ENCODE results near the gene ADGB. TPM values are rescaled to one million over a fixed set of nuclear protein-coding genes. Genes with fewer than 3 reads are reported as not detected.
"Not testable (repeated sequence)": the region's sequence is repeated elsewhere in the genome, so short reads cannot be mapped to it uniquely, and the experiment has no call there.

Gene ADGB
- total RNA-seq, 1 experiment from 2014 or later, result 0.43 TPM

DNA sequence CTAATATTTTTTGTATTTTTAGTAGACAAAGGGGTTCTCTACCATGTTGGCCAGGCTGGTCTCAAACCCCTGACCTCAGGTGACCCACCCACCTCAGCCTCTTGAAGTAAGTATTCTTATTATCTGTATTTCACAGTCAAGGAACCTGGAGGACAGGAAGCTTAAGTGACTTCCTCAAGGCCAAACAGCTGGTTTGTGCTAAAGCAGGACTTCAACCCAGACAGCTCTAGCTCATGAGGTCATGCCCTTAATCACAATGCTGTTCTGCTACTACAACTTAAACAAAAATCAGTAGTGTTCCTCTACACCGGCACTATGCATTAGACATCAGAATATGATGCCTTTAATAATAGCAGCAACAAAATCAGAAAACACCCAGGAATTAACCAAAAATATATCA lies 168.9 kb downstream of the ADGB start:
- Histone ChIP-seq H3K4me3 (no peak overlapping the region), H3K36me3 (no peaks in the 10 kb centered on the region), H3K27me3 (no peaks in the 10 kb centered on the region), H3K27ac (no peak overlapping the region), H3K9me3 (replicated peaks) (no peaks in the 10 kb centered on the region), H3K4me1 (peaks cover 4% of the 10 kb centered on the region; the same call in 1 of the 2 replicates)
- DNase-seq, result peak; percentile 6 to 31

DNA sequence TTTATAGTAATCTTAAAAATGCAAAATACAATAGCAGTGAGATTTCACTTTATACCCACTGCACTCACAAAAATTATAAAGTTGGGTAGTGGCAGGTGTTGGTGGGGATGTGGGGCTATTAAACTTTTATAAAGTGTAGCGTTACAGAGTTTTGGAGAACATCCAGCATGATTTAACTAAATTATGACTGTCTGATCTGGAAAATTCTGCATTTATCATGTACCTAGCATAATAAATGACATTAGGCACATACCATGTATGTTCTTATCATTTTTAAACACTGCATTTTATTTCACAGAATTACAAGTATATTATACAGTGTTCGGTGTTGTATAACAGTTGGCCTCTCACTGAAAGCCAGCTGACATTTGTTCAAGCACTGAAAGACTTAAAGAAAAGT lies 169.9 kb downstream of the ADGB start:
- peaks cover 4% of the 10 kb centered on the region; the same call in 1 of the 2 replicates for H3K4me1 ChIP-seq
- H3K27me3 ChIP-seq, result no peaks in the 10 kb centered on the region
- 0 out of 2 replicates have a peak, but pooled peaks cover 2% of the 10 kb centered on the region for H3K9me3 ChIP-seq (replicated peaks)
- no peak overlapping the region for H3K27ac ChIP-seq
- peak in 1 of 2 experiments; percentile 13 for DNase-seq
- H3K36me3 ChIP-seq, result no peaks in the 10 kb centered on the region
- no peak overlapping the region for H3K4me3 ChIP-seq

DNA sequence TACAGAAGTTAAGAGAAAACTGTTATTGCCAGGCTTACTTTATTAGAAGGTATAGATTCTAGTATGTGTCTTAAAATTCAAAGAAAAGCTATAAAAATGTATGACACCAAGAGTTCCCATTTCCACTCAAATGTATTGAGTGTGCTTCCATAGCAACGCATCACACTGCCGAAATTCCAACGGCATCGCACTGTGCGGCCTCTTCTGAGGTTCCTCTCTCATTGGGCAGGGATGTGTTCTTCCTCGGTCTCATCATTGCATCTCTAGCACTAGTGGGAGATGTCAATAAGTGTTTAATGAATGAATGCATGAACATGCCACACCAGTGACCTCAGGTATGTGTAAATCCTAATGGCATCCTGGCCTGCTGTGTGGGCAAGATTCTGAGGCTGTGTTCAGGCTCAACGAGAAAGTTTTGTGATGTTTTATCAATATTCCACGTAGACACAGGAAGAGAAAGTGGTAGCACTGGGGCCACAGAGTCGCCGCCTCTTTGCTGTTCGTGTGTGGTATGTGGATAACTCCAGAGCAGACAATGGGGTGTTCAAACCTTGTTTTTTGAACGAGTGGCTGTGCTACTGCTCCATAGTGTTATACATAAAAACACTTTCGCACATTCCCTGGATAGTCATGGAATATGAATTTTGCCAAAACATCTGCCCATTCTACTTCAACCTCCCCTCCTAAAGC lies 171.6 kb downstream of the ADGB start:
- Histone ChIP-seq H3K4me3 (no peak overlapping the region), H3K27ac (no peak overlapping the region), H3K36me3 (no peaks in the 10 kb centered on the region), H3K27me3 (no peaks in the 10 kb centered on the region), H3K4me1 (peaks cover 4% of the 10 kb centered on the region; the same call in 1 of the 2 replicates), H3K9me3 (replicated peaks) (0 out of 2 replicates have a peak, but pooled peaks cover 3% of the 10 kb centered on the region)
- DNase-seq, result no peak

DNA sequence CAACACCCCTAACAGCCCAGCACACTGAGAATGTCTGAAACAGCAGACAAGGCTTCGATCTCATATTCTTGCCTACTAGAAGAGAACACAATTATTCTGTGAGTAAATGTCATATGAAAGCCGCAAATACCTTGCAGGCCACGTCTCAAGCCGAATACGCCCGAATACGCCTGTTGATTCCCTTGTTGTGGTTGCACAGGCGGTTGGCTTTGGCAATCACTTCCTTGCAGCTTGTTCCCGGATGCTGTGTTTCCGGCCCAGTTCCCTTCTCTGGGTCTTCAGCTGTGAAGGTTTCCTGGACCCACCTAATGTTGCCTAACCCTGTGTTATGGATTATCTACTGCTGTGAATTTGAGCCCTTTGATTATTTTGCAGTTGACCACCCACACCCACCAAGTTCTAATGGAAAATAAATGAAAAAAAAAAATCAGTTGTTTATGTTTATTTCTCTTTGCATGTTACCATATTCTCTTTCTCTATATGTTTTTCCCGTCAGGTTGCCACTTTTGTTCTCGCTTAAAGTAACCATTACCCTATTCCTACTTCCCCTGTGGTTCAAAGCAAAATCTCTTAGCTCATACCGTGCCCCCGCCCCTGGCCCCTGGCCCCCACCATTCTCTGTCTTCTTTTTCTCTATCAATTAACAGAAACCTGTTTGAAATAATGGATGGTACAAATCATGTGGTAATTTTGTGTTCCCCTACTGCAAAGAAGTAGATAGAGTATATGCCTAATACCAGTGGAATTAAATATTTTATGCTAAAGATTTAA lies 172.4 kb downstream of the ADGB start:
- H3K36me3 ChIP-seq, result no peaks in the 10 kb centered on the region

DNA sequence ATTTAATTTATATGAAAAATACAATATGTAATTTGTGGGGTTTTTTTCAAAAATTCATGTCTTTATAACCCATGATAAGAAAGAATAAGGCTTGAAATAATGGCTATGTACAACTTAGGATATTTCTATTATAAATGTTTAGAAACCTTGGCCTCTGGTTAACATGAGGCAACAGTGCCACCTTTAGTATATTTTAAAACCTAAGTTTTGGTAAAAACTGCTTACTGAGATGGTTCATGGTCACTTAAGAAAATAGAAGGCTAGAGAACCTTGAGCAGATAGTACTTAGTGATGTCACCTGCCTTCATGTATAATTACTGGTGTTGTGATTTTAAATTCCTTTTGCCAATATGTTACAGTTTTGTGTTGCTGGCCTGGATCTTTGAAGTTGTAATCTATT lies 176.4 kb downstream of the ADGB start:
- no peaks in the 10 kb centered on the region for H3K4me1 ChIP-seq
- H3K27ac ChIP-seq, result no peak overlapping the region
- H3K36me3 ChIP-seq, result no peaks in the 10 kb centered on the region
- 0 out of 2 replicates have a peak, but pooled peaks cover 3% of the 10 kb centered on the region for H3K9me3 ChIP-seq (replicated peaks)
- H3K4me3 ChIP-seq, result no peak overlapping the region
- no peaks in the 10 kb centered on the region for H3K27me3 ChIP-seq
- DNase-seq, result peak in 1 of 2 experiments; percentile 7

More for the DNA sequence above, 172.4 kb downstream of the ADGB start:
- no peak for DNase-seq
- Histone ChIP-seq H3K27ac (no peak overlapping the region), H3K27me3 (no peaks in the 10 kb centered on the region), H3K9me3 (replicated peaks) (0 out of 2 replicates have a peak, but pooled peaks cover 3% of the 10 kb centered on the region), H3K4me3 (no peak overlapping the region), H3K4me1 (peaks cover 4% of the 10 kb centered on the region; the same call in 1 of the 2 replicates)

DNA sequence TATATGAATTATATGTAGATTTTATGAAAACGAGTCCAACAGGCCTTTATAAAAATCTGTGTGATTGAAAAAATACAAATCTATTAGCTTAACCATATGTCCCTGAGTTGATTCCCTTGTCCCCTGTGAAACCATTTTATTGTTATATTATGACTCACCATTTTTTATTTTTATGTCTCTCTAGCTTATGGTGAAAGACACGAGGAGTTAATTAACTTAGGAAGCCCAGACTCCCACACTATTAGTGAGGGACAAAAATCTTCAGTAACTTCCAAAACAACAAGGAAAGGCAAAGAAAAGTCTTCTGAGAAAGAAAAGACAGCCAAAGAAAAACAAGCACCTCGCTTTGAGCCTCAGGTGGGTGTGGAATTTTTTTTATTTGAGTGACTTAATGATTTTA lies 183.1 kb downstream of the ADGB start:
- Histone ChIP-seq H3K9me3 (replicated peaks) (no peaks in the 10 kb centered on the region), H3K27me3 (no peaks in the 10 kb centered on the region), H3K27ac (no peak overlapping the region), H3K36me3 (no peaks in the 10 kb centered on the region), H3K4me3 (no peak overlapping the region), H3K4me1 (no peaks in the 10 kb centered on the region; the same call in 1 of the 2 replicates)
- no peak for DNase-seq

DNA sequence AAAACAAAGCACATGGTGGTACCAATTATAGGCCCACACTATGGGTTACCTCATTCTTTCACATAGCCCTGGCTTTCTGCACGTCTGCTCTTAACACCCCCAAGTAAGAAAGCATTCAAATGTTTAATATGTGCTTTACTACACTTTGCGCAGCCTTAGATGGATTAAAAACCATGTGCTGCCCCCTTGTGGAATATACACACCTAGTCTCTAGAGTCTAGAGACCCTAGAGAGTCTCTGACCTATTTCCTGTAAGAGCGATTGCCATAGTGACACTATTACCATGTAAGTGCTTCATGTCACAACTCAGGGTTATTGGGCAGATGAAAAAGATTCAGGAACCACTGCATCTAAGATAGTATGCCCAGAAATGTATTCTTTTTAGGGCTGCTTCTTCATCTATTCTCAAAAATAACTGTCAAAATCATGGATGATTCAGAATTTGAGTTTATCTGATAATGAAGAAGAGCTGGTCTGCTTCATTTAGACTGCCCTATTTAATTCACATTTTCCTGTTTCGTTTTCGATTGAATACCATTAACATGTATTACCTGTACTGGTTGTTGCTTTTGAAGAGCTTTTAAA lies 186.3 kb downstream of the ADGB start:
- no peak overlapping the region for H3K27ac ChIP-seq
- no peaks in the 10 kb centered on the region for H3K27me3 ChIP-seq
- H3K4me3 ChIP-seq, result no peak overlapping the region
- no peaks in the 10 kb centered on the region for H3K9me3 ChIP-seq (replicated peaks)
- DNase-seq, result peak; percentile 51 to 79
- H3K36me3 ChIP-seq, result no peaks in the 10 kb centered on the region
- no peaks in the 10 kb centered on the region; the same call in 1 of the 2 replicates for H3K4me1 ChIP-seq

DNA sequence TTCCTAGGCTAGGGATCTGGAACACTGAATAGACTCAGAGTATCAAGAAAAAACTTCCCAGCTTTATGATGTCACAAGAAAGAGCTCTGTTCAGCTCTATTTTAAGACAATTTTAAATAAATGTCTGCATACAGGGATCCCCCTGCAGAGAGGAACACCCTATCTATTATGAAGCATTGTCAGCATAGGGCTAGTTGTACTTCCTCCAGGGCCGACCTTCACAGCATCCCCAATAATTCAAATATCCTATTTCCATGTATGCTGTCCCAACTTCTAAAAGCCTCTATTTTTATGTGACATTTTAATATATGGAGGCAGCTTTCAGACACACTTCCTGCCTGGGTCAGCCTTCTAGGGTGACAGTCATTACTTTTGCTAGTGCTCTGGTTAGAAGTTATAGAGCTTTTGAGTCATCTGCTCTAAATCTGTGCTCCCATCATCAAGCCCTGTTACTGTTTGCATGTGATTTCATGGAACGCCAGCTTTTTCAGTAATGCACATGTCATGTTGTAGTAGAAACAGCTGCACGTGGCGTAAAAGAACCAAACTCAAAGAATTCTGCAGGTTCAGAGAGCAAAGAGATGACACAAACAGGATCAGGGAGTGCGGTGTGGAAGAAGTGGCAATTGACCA lies 189.2 kb downstream of the ADGB start:
- Histone ChIP-seq H3K9me3 (replicated peaks) (no peaks in the 10 kb centered on the region), H3K36me3 (no peaks in the 10 kb centered on the region), H3K27me3 (no peaks in the 10 kb centered on the region), H3K4me3 (no peak overlapping the region), H3K4me1 (no peaks in the 10 kb centered on the region; the same call in 1 of the 2 replicates), H3K27ac (no peak overlapping the region)
- no peak for DNase-seq

DNA sequence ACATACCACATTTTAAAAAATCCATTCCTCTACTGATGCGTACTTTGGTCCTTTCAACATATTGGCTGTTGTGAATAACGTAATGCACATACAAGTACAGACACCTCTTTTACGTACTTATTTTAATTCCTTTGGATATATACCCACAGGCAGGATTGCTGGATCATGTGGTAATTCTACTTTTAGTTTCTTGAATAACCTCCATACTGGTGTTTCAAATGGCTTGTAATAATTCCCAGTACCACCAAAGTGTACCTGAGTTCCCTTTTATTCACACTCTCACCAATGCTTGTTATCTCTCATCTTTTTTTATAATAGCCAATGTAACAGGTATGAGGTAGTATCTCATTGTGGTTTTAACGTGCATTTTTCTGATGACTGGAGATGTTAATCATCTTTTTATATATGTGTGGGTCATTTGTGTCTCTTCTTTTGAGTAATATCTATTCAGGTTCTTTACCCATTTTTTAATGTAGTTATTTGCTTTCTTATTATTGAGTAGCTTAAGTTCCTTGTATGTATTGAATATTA lies 191.9 kb downstream of the ADGB start:
- 0 out of 2 replicates have a peak, but pooled peaks cover 3% of the 10 kb centered on the region for H3K9me3 ChIP-seq (replicated peaks)
- no peak overlapping the region for H3K4me3 ChIP-seq
- DNase-seq, result no peak
- no peaks in the 10 kb centered on the region for H3K36me3 ChIP-seq
- H3K4me1 ChIP-seq, result no peaks in the 10 kb centered on the region
- no peaks in the 10 kb centered on the region for H3K27me3 ChIP-seq
- H3K27ac ChIP-seq, result no peak overlapping the region

DNA sequence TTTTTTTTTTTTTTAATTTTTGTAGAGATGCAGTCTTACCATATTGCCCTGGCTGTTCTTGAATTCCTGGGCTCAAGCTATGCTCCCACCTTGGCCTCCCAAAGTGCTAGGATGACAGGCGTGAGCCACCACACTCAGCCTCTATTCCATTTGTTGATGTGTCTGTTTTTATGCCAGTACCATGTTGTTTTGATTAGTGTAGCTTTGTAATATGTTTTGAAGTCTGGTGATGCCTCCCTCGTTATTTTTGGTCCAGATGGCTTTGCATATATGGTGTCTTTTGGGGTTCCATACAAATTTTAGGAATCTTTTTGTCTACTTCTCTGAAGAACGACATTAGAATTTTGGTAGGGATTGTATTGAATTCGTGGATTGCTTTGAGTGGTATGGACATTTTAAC lies 193.2 kb downstream of the ADGB start:
- no peaks in the 10 kb centered on the region for H3K27me3 ChIP-seq
- no peaks in the 10 kb centered on the region for H3K36me3 ChIP-seq
- peaks cover 7% of the 10 kb centered on the region; the same call in 1 of the 2 replicates for H3K9me3 ChIP-seq (replicated peaks)
- no peak overlapping the region for H3K27ac ChIP-seq
- H3K4me1 ChIP-seq, result no peaks in the 10 kb centered on the region
- DNase-seq, result no peak
- no peak overlapping the region for H3K4me3 ChIP-seq

DNA sequence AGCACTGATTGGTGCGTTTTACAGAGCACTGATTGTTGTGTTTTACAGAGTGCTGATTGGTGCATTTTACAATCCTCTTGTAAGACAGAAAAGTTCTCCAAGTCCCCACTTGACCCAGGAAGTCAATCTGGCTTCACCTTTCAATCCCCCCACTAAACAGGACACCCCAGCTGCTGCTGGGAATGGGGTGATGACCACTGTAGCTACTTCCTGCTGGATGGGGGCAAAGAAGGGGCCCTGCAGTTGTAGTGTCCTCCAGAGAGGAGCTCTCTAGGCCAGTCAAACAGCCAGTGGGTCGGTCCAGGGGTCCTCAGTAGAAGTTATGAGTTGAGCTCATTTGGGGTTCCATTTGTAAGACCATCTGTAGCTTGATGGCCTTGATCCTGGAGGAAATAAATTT lies 194.4 kb downstream of the ADGB start:
- H3K4me3 ChIP-seq; H3K36me3 ChIP-seq; H3K4me1 ChIP-seq; DNase-seq; H3K27ac ChIP-seq; H3K9me3 ChIP-seq (replicated peaks); H3K27me3 ChIP-seq: not testable (repeated sequence)

DNA sequence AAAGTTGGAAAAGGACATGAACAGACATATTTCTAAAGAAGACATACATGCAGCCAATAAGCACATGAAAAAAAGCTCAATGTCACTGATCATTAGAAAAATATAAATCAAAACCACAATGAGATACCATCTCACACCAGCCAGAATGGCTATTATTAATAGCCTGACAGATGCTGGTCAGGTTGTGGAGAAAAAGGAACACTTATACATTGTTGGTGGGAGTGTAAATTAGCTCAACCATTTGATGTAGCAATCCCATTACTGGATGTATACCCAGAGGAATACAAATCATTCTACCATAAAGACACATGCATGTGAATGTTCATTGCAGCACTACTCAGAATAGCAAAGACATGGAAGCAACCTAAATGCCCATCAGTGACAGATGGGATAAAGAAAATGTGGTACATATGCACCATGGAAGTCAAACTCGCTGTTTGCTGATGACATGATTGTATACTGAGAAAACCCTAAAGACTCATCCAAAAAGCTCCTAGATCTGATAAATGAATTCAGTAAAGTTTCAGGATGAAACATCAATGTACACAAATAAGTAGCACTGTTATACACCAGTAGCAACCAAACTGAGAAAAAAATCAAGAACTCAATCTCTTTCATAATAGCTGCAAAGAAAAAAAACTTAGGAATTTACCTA lies 196.8 kb downstream of the ADGB start:
- no peaks in the 10 kb centered on the region for H3K27me3 ChIP-seq
- H3K4me1 ChIP-seq, result no peaks in the 10 kb centered on the region; the same call in 1 of the 2 replicates
- DNase-seq, result no peak

DNA sequence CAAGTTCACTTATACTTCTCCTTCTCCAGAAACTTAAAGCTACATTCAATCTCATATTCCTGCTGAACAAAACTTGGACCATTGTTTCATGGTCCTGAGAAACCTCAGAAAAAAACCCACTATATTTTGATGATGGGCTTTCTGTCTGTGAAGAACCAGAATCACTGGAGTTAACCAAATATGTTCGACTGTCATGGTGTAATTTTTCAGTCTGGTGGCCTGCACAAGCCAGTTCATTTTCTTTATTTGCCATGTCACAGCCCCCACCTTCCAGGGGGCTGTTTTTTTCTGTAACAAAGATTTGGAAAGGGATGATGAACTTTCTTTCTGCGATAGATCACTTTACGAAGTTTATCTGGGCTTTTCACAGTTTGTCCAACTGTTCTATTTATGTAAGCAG lies 204.4 kb downstream of the ADGB start:
- H3K27ac ChIP-seq; H3K27me3 ChIP-seq; H3K4me3 ChIP-seq; H3K4me1 ChIP-seq; H3K36me3 ChIP-seq; DNase-seq; H3K9me3 ChIP-seq (replicated peaks): not testable (repeated sequence)

More for the DNA sequence above, 196.8 kb downstream of the ADGB start:
- Histone ChIP-seq H3K27ac (no peak overlapping the region), H3K9me3 (replicated peaks) (peaks cover 7% of the 10 kb centered on the region; the same call in 1 of the 2 replicates), H3K36me3 (no peaks in the 10 kb centered on the region), H3K4me3 (no peak overlapping the region)

DNA sequence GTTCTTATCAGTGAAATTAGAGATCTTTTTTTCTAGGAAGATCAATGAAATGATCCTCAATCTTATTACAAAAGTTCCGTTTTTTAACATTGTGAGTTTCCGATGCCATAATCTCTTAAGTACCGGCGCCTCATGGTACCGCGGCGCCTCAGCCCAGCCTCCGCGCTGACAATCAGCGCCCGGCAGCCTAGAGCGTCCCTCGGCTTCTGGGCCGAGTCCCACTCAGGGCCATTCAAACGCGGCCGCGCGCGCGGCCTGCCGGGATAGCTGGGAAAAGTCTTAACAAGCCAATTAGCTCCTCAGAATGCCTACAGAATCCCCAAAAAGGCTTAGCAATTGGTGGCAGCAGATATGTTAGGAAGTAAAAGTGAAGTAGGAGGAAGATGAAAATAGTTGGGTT lies 204.8 kb downstream of the ADGB start:
- peaks cover 2% of the 10 kb centered on the region; the same call in 1 of the 2 replicates for H3K4me1 ChIP-seq
- no peaks in the 10 kb centered on the region for H3K27me3 ChIP-seq
- no peak for DNase-seq
- H3K4me3 ChIP-seq, result no peak overlapping the region
- H3K9me3 ChIP-seq (replicated peaks), result no peaks in the 10 kb centered on the region
- no peaks in the 10 kb centered on the region for H3K36me3 ChIP-seq
- no peak overlapping the region for H3K27ac ChIP-seq

Measured in SJCRH30 (cell line).